Stimulated activated CD4-positive, alpha-beta T cell treated with anti-CD3 and anti-CD28 coated beads, TNF-alpha, amount 100 ng/mL, for 24 hours (primary cell): Measurements from ENCODE around the gene PGLYRP2.

ENCODE experiments used
- DNase-seq, 3 experiments: peaks; one replicate each; pipeline ENCODE4 v3.0.0-alpha.2; 2020; ENCODE audit warnings: low read depth in 3 of 3

Gene PGLYRP2

GRCh38 chr19:15441317-15441716 lies 38.0 kb downstream of the PGLYRP2 start:
- no peak for DNase-seq

GRCh38 chr19:15439821-15440641 lies 39.3 kb downstream of the PGLYRP2 start:
- no peak for DNase-seq

GRCh38 chr19:15439078-15439799 lies 40.1 kb downstream of the PGLYRP2 start:
- no peak for DNase-seq

- no peak for DNase-seq
Measured at GRCh38 chr19:15438577-15438976, 40.7 kb downstream of the PGLYRP2 start.

GRCh38 chr19:15438124-15438496 lies 41.2 kb downstream of the PGLYRP2 start:
- no peak for DNase-seq

- no peak for DNase-seq
Measured at GRCh38 chr19:15437355-15438123, 41.8 kb downstream of the PGLYRP2 start.

GRCh38 chr19:15436826-15437110 lies 42.5 kb downstream of the PGLYRP2 start:
- no peak for DNase-seq

- DNase-seq: no peak
Measured at GRCh38 chr19:15436012-15436825, 43.1 kb downstream of the PGLYRP2 start.

- no peak for DNase-seq
Measured at GRCh38 chr19:15433519-15434069, 45.7 kb downstream of the PGLYRP2 start.

GRCh38 chr19:15432629-15433518 lies 46.4 kb downstream of the PGLYRP2 start:
- peak; percentile 84 to 93 (median 85) for DNase-seq

- DNase-seq: peak in 1 of 3 experiments; percentile 39
Measured at GRCh38 chr19:15432018-15432494, 47.2 kb downstream of the PGLYRP2 start.

- no peak for DNase-seq
Measured at GRCh38 chr19:15431396-15432017, 47.8 kb downstream of the PGLYRP2 start.

GRCh38 chr19:15430526-15431120 lies 48.7 kb downstream of the PGLYRP2 start:
- no peak for DNase-seq

- no peak for DNase-seq
Measured at GRCh38 chr19:15429825-15430467, 49.4 kb downstream of the PGLYRP2 start.

- no peak for DNase-seq
Measured at GRCh38 chr19:15428956-15429824, 50.1 kb downstream of the PGLYRP2 start.

GRCh38 chr19:15427991-15428471 lies 51.3 kb downstream of the PGLYRP2 start:
- no peak for DNase-seq

GRCh38 chr19:15427350-15427700 lies 52.0 kb downstream of the PGLYRP2 start:
- no peak for DNase-seq
